Stimulated activated CD4-positive, alpha-beta T cell treated with anti-CD3 and anti-CD28 coated beads, TNF-alpha, amount 100 ng/mL, for 4 hours (primary cell): Measurements from ENCODE around the gene CCDC85C.

Experiments used
- DNase-seq, 3 experiments: peaks; one replicate each; pipeline ENCODE4 v3.0.0-alpha.2; 2020; ENCODE audit warnings: low read depth in 3 of 3

The CCDC85C gene

DNA sequence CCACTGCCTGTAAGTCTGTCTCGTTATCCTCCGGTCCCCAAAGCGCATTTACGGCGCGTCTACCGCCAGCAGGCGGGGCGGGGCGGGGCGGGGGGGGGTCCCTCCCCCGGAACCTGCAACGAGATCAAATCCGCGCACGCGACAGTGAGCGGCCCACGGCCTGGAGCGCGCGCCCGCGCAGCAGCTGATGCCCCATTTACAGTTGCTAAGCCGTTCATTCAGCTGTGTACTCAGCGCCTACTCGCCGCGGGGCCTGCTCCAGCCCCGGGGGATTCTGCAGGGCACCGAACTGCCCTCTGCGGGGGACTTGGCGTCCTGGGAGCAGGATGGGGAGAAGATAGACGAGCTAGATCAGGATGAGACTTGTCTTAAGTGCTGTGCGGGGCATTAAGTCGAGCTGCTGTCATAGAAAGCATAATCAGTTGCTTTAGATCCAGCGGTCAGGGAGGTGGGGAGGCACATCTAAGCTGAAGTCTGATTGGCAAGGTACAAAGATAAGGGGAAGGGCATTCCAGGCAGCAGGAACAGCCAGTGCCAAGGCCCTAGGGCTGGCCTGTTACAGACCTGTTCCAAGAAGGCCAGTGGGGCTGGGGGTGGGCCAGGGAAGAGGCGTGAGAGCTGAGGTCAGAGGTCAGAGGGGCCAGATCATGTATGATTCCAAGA is 1.4 kb upstream of the CCDC85C start:
- DNase-seq: peak; percentile 56 to 76 (median 75)

- DNase-seq: peak in 1 of 3 experiments; percentile 22
Observed at GRCh38 chr14:99604766-99605298, 825 bp upstream of the CCDC85C start.

DNA sequence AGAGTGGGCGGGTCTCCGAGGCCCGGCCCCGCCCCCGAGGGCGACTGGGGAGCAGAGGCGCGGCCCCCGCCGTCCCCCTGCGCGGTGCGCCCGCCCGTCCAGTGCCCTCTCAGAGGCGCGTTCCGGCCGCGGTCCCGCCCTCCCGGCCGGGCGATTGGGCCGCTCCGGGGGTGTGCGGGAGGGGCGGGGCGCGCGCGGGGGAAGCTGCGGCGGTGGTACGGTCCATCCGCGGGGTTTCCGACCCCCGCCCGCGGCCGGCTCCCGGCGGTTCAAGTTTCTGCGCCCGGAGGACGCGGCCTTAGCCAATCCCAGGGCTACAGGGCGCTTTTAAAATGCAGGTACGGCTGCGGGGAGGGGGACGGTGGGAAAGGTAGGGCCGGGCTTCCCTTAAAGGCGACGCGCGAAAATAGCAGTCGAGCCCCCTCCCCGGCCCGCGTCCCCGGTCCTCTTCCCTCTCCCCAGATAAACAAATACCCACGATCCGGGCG is 315 bp upstream of the CCDC85C start:
- peak; percentile 86 to 92 (median 90) for DNase-seq

GRCh38 chr14:99602788-99603415 is 1.1 kb downstream of the CCDC85C start:
- DNase-seq: no peak

- no peak for DNase-seq
Observed at GRCh38 chr14:99602054-99602787, 1.8 kb downstream of the CCDC85C start.

- DNase-seq: no peak
Observed at GRCh38 chr14:99601361-99601831, 2.6 kb downstream of the CCDC85C start.

- no peak for DNase-seq
Observed at GRCh38 chr14:99600232-99600888, 3.6 kb downstream of the CCDC85C start.

DNA sequence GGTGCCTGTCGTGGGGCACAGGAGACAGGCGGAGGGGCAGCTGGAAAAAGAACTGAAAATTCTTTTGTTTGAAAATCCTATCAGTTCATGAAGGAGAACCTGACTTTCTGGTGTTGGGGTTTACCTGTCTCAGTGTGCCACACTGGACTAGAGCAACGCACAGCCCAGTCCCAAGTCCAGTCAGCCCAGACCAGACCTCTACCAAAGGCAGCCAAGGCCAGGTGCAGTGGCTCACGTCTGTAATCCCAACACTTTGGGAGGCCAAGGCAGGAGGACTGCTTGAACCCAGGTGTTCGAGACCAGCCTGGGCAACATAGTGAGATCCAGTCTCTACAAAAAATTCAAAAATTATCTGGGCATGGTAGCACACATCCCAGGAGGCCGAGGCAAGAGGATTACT is 4.6 kb downstream of the CCDC85C start:
- DNase-seq: no peak

DNA sequence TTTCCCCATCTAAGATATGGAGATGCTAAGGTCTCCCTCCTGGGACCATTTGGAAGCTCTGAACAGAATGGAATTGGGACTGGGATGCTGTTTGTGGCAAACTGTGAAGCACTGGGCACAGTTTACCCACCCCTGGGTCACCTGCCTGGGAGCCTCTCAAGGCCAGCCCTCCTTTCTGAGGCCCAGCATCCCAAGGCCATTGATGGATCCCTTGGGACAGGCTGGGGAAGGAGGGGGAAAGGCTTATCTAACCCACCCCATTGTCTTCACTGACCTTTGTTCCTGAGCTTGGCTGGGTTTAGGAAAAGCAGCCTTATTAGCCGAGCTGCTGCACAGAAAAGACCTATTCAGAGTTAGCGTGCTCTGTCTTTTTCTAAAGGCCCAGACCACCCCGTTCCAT is 5.2 kb downstream of the CCDC85C start:
- no peak for DNase-seq

DNA sequence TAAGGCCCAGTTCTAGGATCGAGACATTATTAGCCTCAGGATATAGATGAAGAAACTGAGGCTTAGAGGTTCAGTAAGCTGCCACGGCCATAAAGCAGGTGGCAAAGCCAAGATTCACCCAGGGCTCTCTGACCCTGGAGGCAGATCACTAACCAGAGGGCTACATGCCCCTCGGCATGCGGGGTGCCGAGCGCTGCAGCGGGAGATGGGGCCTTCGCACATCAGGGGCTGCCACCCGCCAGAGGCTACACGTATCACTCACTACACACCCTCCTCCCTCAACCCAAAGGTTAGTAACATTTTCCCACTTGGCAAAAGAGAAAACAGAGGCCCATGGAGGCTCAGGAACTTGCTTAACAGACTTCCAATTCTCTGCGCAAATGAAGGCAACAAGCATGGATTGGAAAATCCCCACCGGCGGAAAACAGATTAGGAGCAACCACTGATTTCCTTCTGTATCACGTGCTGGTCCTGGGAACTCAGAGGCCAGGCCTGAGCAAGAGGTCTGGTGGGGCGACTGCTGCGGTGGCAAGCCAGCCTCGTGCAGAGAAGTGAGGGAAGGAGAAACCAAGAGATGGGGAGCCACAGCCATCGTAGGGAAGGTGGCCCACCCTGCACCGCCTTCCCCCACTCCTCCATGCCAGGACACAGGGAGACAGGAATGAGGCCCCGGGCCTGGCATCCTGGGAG is 6.0 kb downstream of the CCDC85C start:
- DNase-seq: no peak

GRCh38 chr14:99596772-99597171 is 7.2 kb downstream of the CCDC85C start:
- no peak for DNase-seq

GRCh38 chr14:99596071-99596627 is 7.9 kb downstream of the CCDC85C start:
- no peak for DNase-seq

DNA sequence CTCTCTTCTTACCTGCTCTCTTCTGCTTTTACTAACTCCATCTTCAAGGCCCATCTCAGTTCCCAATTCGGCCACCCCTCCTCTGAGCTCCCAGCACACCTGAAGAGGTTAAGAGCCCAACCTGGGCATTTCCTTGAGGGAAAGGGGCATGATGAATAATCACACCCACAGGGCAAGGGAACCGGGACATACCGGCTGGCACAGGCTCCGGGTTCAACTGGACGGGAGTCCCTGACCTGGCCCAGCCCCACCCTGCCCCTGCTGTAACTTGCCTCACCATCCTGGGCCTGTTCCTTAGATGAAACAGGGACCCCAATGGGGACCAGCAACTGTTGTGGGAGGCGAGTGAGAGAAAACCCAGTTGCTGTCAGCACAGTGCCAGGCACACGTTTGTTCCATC is 8.5 kb downstream of the CCDC85C start:
- no peak for DNase-seq

- DNase-seq: no peak
Observed at GRCh38 chr14:99595034-99595433, 9.0 kb downstream of the CCDC85C start.

DNA sequence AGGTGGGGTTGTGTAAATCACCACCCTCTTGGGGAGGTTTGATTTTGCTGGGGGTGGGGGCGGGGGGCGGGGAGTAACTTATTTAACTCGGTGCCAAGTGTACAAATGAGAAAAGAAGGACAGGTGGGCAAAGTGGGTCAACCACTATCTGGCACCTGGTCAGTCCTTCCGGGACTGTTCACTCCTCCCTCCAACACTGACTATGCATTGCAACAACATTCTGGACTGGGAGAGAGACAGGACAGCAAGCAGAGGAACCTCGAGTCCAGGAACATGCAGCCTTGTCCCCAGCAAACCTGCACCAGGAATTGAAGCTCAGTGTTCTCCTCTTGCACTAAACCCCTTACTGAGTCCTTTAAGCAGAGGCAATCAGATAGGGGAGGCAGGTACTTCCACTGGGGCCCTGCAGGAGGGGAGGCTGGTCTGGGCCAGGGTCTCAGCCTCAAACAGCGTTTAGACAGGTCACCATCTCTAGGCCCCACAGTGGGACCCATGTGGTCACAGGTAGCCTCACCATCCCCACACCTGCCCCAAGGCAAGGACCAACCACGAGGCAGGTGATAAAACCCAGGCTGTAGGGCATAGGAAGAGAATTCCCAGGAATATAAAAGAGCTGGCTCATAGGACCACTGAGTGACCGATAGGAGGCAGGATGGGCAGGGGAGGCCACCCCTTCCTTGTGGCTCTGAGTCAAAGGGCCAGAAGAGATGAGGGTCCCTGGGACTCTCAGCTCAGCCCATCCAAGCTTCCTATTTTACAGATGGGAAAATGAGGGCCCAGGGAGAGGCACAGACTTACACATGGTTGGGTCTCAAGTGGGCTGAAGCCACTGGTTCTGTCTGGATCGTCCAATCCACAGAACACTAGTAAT is 9.8 kb downstream of the CCDC85C start:
- no peak for DNase-seq

GRCh38 chr14:99592933-99593753 is 10.9 kb downstream of the CCDC85C start:
- no peak for DNase-seq

- DNase-seq: no peak
Observed at GRCh38 chr14:99592394-99592793, 11.6 kb downstream of the CCDC85C start.

GRCh38 chr14:99590746-99591555 is 13.1 kb downstream of the CCDC85C start:
- DNase-seq: no peak
